ENCODE measurements around the gene BMP2K.

Gene BMP2K

DNA sequence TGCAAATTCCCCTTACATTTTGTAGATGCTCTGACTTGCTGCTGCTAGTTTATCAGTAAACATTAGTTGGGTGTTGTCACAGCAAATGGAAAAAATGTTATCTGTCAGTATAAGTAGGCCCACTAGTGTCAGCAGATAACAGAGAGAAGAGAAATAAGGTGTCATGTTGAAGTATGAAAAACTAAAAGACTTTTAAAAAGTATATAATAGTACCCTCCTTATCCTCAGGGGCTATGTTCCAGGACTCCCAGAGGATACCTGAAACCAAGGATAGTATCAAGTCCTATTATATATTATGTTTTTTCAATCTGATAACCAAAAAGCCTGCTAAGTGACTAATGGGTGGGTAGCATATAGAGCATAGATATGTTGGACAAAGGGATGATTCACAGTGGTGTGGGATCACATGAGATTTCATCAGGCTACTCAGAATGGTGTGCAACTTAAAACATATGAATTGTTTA is 11.6 kb upstream of the BMP2K start:
- Histone ChIP-seq H3K27ac (ENCODE audit: low read length) (no peak overlapping the region), H3K9me3 (ENCODE audit: control insufficient read depth in 2 of 2, low read length in 2 of 2) (no peaks in the 10 kb centered on the region), H3K4me1 (ENCODE audit: control insufficient read depth, insufficient read depth, low read length) (no peaks in the 10 kb centered on the region), H3K9ac (ENCODE audit: low read length in 2 of 2) (no peak overlapping the region), H3K27me3 (ENCODE audit: control insufficient read depth in 1 of 2, insufficient read depth in 2 of 2, low read length in 2 of 2) (no peaks in the 10 kb centered on the region), H3K36me3 (ENCODE audit: control insufficient read depth in 2 of 2, insufficient read depth in 2 of 2, low read length in 2 of 2) (no peaks in the 10 kb centered on the region), H3K4me3 (ENCODE audit: low read length in 2 of 2) (no peak overlapping the region)

DNA sequence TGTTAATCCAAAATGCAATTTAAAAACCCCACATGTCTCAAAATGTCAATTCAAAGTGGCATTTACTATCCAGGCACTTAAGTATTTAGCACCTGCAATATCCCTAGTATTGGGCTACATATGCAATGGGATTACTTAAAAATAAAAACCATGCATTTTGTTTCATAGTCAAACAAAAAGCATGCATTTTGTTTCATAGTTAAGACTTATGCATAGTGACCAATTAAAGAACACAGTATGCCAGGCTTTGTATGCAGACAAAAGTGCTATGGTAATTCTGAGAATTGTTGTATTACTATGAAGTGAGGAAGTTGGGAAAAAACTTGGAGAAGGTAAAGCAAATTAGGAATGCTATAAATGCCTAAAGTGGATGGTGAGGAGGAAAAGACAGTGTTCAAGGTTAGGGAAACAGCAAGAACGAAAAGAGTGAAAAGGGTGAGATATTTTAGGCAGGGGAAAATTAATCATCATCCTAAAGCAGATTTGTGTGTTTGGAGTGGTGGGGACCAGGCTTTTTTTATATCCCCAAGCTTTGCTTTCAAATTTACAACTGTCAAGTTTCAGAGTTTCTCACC is 10.6 kb upstream of the BMP2K start:
- Histone ChIP-seq H3K9ac (ENCODE audit: low read length in 2 of 2) (no peak overlapping the region), H3K27me3 (ENCODE audit: control insufficient read depth in 1 of 2, insufficient read depth in 2 of 2, low read length in 2 of 2) (no peaks in the 10 kb centered on the region), H3K27ac (ENCODE audit: low read length) (no peak overlapping the region), H3K4me3 (ENCODE audit: low read length in 2 of 2) (no peak overlapping the region), H3K36me3 (ENCODE audit: control insufficient read depth in 2 of 2, insufficient read depth in 2 of 2, low read length in 2 of 2) (no peaks in the 10 kb centered on the region), H3K4me1 (ENCODE audit: control insufficient read depth, insufficient read depth, low read length) (no peaks in the 10 kb centered on the region), H3K9me3 (ENCODE audit: control insufficient read depth in 2 of 2, low read length in 2 of 2) (no peaks in the 10 kb centered on the region)

DNA sequence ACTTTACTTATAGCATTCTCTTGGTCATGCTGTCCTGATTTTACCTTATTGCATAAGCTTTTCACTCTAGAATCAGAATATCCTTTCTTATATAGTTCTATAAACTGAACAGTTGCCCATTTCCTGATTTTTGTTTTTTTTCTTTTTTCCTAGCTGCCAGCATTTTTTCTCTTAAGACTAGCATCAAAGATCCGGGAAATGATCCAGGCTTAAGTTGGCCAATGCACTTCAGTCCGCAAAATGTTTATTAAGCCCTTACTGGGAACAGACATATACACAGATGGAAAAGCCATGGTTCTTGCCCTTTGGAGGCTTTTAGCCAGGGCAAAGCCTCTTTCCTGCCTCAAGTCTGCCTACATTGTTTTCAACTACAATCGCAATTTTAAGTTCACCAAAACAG is 10.1 kb upstream of the BMP2K start:
- no peak overlapping the region for H3K9ac ChIP-seq (ENCODE audit: low read length in 2 of 2)
- no peaks in the 10 kb centered on the region for H3K4me1 ChIP-seq (ENCODE audit: control insufficient read depth, insufficient read depth, low read length)
- H3K27ac ChIP-seq (ENCODE audit: low read length), result no peak overlapping the region
- no peak overlapping the region for H3K4me3 ChIP-seq (ENCODE audit: low read length in 2 of 2)
- H3K36me3 ChIP-seq (ENCODE audit: control insufficient read depth in 2 of 2, insufficient read depth in 2 of 2, low read length in 2 of 2), result no peaks in the 10 kb centered on the region
- H3K9me3 ChIP-seq (ENCODE audit: control insufficient read depth in 2 of 2, low read length in 2 of 2), result no peaks in the 10 kb centered on the region
- H3K27me3 ChIP-seq (ENCODE audit: control insufficient read depth in 1 of 2, insufficient read depth in 2 of 2, low read length in 2 of 2), result no peaks in the 10 kb centered on the region

DNA sequence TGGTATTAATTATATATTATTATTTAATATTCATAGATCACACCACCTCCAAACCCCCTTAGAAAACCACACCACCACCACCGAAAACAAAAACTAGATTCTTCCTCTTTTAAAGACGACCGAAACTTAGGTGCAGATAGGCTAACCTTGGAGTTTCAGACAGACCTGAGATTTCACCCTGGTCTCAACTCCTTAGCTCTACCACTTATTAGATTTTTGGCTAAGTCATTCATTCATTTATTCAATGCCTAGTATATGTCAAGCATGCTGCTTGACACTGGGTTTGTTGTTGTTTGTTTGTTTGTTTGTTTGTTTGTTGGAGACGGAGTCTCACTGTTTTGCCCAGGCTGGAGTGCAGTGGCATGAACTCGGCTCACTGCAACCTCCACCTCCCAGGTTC is 9.5 kb upstream of the BMP2K start:
- no peaks in the 10 kb centered on the region for H3K36me3 ChIP-seq (ENCODE audit: control insufficient read depth in 2 of 2, insufficient read depth in 2 of 2, low read length in 2 of 2)
- H3K27ac ChIP-seq (ENCODE audit: low read length), result no peak overlapping the region
- no peaks in the 10 kb centered on the region for H3K9me3 ChIP-seq (ENCODE audit: control insufficient read depth in 2 of 2, low read length in 2 of 2)

DNA sequence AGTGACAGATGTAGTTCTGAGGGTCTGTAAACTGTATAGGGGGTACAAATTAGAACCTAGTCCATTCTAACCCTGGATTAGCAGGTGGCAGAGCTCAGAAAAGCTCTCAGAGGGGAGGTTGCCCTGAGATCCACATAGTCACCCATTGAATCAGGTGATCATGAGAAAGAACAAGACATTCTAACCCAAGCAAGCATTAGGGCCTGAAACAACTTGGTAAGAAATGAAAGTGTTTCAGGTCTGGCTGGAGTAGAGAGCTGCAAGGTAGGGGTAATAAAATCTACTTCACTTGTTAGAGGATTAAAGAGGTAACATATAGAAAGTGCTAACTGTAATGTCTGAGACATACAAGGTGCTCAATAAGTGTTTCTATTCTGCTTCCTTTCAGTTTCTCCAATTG is 8.8 kb upstream of the BMP2K start:
- Histone ChIP-seq H3K36me3 (ENCODE audit: control insufficient read depth in 2 of 2, insufficient read depth in 2 of 2, low read length in 2 of 2) (no peaks in the 10 kb centered on the region), H3K4me3 (ENCODE audit: low read length in 2 of 2) (no peak overlapping the region), H3K4me1 (ENCODE audit: control insufficient read depth, insufficient read depth, low read length) (no peaks in the 10 kb centered on the region), H3K27me3 (ENCODE audit: control insufficient read depth in 1 of 2, insufficient read depth in 2 of 2, low read length in 2 of 2) (no peaks in the 10 kb centered on the region), H3K27ac (ENCODE audit: low read length) (no peak overlapping the region), H3K9me3 (ENCODE audit: control insufficient read depth in 2 of 2, low read length in 2 of 2) (no peaks in the 10 kb centered on the region), H3K9ac (ENCODE audit: low read length in 2 of 2) (no peak overlapping the region)

More for the DNA sequence above, 9.5 kb upstream of the BMP2K start:
- H3K27me3 ChIP-seq (ENCODE audit: control insufficient read depth in 1 of 2, insufficient read depth in 2 of 2, low read length in 2 of 2), result no peaks in the 10 kb centered on the region
- H3K9ac ChIP-seq (ENCODE audit: low read length in 2 of 2), result no peak overlapping the region
- H3K4me3 ChIP-seq (ENCODE audit: low read length in 2 of 2), result no peak overlapping the region
- no peaks in the 10 kb centered on the region for H3K4me1 ChIP-seq (ENCODE audit: control insufficient read depth, insufficient read depth, low read length)

DNA sequence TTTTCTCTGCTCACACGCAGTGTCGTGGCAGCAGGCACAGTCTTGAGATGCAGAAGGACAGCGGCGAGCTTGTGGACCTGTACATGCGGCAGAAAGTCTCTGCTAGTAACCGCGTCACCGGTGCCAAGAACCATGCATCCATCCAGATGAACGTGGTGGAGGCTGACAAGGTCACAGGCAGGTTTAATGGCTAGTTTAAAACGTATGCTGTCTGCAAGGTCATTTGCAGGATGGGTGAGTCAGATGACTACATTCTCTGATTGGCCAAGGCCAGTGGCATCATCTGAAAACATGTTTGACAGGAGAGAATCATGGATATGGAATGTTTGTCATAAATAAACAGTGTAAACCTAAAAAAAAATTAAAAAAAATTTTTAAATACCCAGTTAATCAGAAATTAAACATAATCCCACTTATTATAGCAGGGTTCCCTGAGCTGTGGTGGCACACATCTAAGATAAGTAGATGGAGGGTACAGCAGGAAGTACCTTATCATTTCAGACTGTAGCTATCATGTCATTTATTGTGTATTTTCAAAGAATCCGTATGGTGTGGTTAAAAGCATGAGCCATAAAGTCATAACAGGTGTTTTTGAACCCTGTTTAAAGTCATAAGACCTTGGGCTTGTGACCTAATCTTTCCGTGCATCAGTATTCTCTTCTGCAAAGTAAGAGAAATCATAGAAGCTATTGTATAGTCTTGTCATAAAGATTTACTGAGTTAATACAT is 7.5 kb upstream of the BMP2K start:
- H3K27me3 ChIP-seq (ENCODE audit: control insufficient read depth in 1 of 2, insufficient read depth in 2 of 2, low read length in 2 of 2), result no peaks in the 10 kb centered on the region
- H3K27ac ChIP-seq (ENCODE audit: low read length), result no peak overlapping the region

DNA sequence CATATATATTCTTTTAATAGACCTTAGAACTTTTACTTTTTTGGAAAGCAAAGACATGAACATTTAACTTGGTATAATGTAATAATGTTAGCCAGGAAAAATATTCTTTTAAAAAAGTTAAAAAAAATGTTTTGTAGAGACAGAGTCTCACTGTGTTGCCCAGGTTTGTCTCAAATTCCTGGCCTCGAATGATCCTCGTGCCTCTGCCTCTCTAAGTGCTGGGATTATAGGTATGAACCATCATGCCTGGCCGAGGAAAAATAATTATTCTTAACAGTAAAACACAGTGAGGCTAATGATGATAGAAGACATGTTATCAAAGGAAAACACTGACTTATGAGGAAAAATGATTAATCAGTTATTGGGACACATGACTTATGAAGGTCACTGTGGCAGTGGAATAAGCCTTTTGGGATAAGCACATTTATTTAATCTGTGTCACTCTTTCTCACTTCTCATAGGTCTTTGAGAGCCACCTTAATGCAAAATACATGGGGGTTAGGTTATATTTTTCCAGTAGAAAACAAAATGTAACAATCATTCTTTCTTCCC is 6.0 kb upstream of the BMP2K start:
- no peak overlapping the region for H3K9ac ChIP-seq (ENCODE audit: low read length in 2 of 2)
- no peaks in the 10 kb centered on the region for H3K9me3 ChIP-seq (ENCODE audit: control insufficient read depth in 2 of 2, low read length in 2 of 2)
- no peaks in the 10 kb centered on the region for H3K27me3 ChIP-seq (ENCODE audit: control insufficient read depth in 1 of 2, insufficient read depth in 2 of 2, low read length in 2 of 2)
- H3K36me3 ChIP-seq (ENCODE audit: control insufficient read depth in 2 of 2, insufficient read depth in 2 of 2, low read length in 2 of 2), result no peaks in the 10 kb centered on the region
- no peaks in the 10 kb centered on the region for H3K4me1 ChIP-seq (ENCODE audit: control insufficient read depth, insufficient read depth, low read length)
- no peak overlapping the region for H3K27ac ChIP-seq (ENCODE audit: low read length)
- H3K4me3 ChIP-seq (ENCODE audit: low read length in 2 of 2), result no peak overlapping the region

More for the DNA sequence above, 7.5 kb upstream of the BMP2K start:
- H3K9me3 ChIP-seq (ENCODE audit: control insufficient read depth in 2 of 2, low read length in 2 of 2), result no peaks in the 10 kb centered on the region
- H3K36me3 ChIP-seq (ENCODE audit: control insufficient read depth in 2 of 2, insufficient read depth in 2 of 2, low read length in 2 of 2), result no peaks in the 10 kb centered on the region
- H3K4me1 ChIP-seq (ENCODE audit: control insufficient read depth, insufficient read depth, low read length), result no peaks in the 10 kb centered on the region
- no peak overlapping the region for H3K4me3 ChIP-seq (ENCODE audit: low read length in 2 of 2)
- H3K9ac ChIP-seq (ENCODE audit: low read length in 2 of 2), result no peak overlapping the region

DNA sequence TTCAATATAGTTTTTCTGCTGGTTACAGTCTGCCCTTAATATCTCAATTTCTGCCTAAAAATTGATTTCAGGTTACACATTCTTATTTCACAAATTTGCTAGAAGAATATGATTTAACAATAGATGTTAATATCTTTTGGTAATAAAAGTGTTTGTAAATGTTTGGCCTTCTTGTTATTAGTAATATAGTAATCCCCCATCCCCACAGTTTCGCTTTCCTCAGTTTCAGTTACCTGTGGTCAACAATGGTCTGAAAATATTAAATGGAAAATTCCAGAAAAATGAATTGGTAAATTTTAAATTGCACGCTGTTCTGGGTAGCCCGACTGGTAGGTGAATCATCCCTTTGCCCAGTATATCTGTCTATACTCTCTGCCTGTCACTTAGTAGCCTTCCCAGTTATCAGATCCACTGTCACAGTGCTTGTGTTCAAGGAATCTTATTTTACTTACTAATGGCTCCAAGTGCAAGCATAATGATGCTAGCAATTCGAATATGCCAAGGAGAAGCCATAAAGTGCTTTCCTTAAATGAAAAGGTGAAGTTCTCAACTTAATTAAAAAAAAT is 3.5 kb upstream of the BMP2K start:
- Histone ChIP-seq H3K27ac (ENCODE audit: low read length) (no peak overlapping the region), H3K36me3 (ENCODE audit: control insufficient read depth in 2 of 2, insufficient read depth in 2 of 2, low read length in 2 of 2) (no peaks in the 10 kb centered on the region), H3K9me3 (ENCODE audit: control insufficient read depth in 2 of 2, low read length in 2 of 2) (no peaks in the 10 kb centered on the region), H3K9ac (ENCODE audit: low read length in 2 of 2) (no peak overlapping the region), H3K4me3 (ENCODE audit: low read length in 2 of 2) (no peak overlapping the region), H3K4me1 (ENCODE audit: control insufficient read depth, insufficient read depth, low read length) (no peaks in the 10 kb centered on the region), H3K27me3 (ENCODE audit: control insufficient read depth in 1 of 2, insufficient read depth in 2 of 2, low read length in 2 of 2) (no peaks in the 10 kb centered on the region)

DNA sequence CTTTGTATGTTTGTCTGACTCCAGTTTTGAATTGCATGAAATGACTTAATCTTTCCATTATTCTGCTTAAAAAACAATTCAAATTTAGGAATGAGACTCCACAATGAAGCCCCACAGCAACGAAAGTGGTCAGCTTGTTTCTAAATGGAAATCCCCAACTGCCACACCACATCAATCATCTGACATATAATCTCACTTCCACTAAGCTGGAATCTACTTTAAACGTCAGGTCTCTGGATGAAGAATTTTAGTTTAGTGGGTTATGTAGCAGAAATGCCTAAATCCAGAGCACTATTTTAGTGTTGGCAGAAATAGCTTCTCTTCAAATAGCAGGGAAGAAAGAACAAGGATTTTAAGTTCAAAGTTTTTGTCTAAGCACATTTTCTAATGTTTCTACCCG is 1.7 kb upstream of the BMP2K start:
- H3K9ac ChIP-seq (ENCODE audit: low read length in 2 of 2), result peak overlapping the region in 1 of 2 donors; percentile 100
- H3K9me3 ChIP-seq (ENCODE audit: control insufficient read depth in 2 of 2, low read length in 2 of 2), result no peaks in the 10 kb centered on the region
- no peaks in the 10 kb centered on the region for H3K27me3 ChIP-seq (ENCODE audit: control insufficient read depth in 1 of 2, insufficient read depth in 2 of 2, low read length in 2 of 2)
- H3K36me3 ChIP-seq (ENCODE audit: control insufficient read depth in 2 of 2, insufficient read depth in 2 of 2, low read length in 2 of 2), result no peaks in the 10 kb centered on the region
- no peaks in the 10 kb centered on the region for H3K4me1 ChIP-seq (ENCODE audit: control insufficient read depth, insufficient read depth, low read length)
- H3K27ac ChIP-seq (ENCODE audit: low read length), result no peak overlapping the region
- no peak overlapping the region for H3K4me3 ChIP-seq (ENCODE audit: low read length in 2 of 2)

DNA sequence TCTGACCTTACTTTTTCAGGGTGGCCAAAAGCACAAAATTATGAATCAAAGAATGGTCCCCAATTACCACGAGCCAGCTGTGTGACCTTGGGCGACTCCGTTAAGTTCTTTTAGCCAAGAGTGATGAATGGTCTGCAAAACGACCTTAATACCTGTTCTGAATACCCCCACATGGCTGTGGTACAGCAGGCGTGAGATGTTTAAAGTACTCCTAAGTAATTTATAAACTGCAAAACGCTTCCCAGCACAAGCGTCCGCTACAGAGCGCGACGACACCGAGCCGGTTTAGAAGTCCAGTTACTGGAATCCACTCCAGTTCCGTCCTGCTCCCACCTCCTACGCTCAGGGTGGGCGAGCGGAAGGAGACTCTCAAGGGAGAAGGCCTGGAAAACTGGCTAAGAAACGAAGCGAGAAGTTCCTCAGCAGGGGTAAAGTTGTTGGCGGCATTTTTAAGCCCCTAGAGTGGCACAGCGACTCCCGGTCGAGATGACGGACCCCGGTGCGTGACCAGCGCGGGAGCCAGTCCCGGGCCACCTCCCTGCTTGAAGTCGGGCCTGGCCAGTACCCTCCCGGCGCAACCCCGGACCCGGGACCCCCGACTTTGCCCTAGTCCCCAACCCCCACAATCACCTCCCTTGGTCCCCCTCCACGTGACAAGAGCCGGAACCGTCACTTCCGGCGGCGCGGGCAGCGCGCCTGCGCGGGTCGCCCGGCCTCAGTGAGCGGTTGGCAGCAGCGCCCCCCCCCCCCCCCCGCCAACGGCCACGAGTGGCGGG is 659 bp upstream of the BMP2K start:
- Histone ChIP-seq H3K4me3 (ENCODE audit: low read length in 2 of 2) (peak overlapping the region; percentile 61 to 94), H3K36me3 (ENCODE audit: control insufficient read depth in 2 of 2, insufficient read depth in 2 of 2, low read length in 2 of 2) (no peaks in the 10 kb centered on the region), H3K4me1 (ENCODE audit: control insufficient read depth, insufficient read depth, low read length) (no peaks in the 10 kb centered on the region), H3K27me3 (ENCODE audit: control insufficient read depth in 1 of 2, insufficient read depth in 2 of 2, low read length in 2 of 2) (no peaks in the 10 kb centered on the region), H3K9me3 (ENCODE audit: control insufficient read depth in 2 of 2, low read length in 2 of 2) (no peaks in the 10 kb centered on the region), H3K27ac (ENCODE audit: low read length) (peak overlapping the region; percentile 99), H3K9ac (ENCODE audit: low read length in 2 of 2) (peak overlapping the region; percentile 100)
